ENCODE data around the gene SMIM33. TPM values are rescaled to one million over a fixed set of nuclear protein-coding genes. Genes with fewer than 3 reads are reported as not detected.

Gene SMIM33
- total and polyA plus RNA-seq, 5 donors from 2014 or later: 0.08 to 1.9 (median 0.72) TPM

GRCh38 chr5:139458580-139459407 lies 12.0 kb upstream of the SMIM33 start:
- Mint-ChIP-seq H3K4me1 (peaks cover 0 to 79% (median 33%) of the 10 kb centered on the region in 4 donors), H3K36me3 (no peaks in the 10 kb centered on the region), H3K4me3 (peak overlapping the region; percentile 33 to 88 (median 72)), H3K27ac (peak overlapping the region; percentile 91 to 98 (median 97)), H3K9me3 (no peaks in the 10 kb centered on the region), H3K27me3 (no peaks in the 10 kb centered on the region)
- DNase-seq (peak; percentile 67 to 95 (median 85)), ATAC-seq (ENCODE audit: low read depth in 2 of 2) (peak; percentile 100)
- Histone ChIP-seq H3K27me3 (ENCODE audit: control insufficient read depth, insufficient read depth, low read length) (no peaks in the 10 kb centered on the region), H3K4me3 (ENCODE audit: low read depth, low read length) (peak overlapping the region; percentile 43), H3K4me1 (ENCODE audit: control insufficient read depth, insufficient read depth, low read length, poor library complexity, severe bottlenecking) (peaks cover 39% of the 10 kb centered on the region), H3K27ac (ENCODE audit: insufficient read depth, low read length, poor library complexity, severe bottlenecking) (peak overlapping the region; percentile 87), H3K36me3 (ENCODE audit: control insufficient read depth, insufficient read depth, low read length) (no peaks in the 10 kb centered on the region), H3K9me3 (ENCODE audit: control insufficient read depth in 2 of 2, low read length in 2 of 2) (no peaks in the 10 kb centered on the region)

DNA sequence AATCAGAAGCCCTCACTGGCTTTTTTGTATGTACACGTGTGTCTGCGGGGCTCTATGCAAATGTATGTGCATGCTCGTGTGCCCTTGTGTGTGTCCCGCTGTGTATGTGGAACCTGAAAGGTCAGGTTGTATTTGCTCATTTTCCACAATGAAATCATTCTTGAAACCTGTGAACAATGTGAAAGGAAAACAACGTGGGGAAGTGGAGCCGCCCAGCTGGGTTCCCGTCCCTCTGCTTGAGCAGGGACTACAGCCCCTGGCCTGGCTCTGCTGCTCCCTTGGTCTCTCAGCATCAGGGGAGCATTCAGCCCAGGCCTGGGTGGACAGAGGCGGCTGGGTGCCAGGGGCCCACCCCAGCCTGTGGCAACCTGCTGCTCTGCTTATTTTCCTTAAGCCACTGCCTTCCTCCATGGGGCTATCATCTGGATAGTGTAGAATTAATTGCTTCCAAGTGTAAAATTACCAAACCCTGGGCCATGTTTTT lies 11.3 kb upstream of the SMIM33 start:
- Mint-ChIP-seq H3K9me3 (no peaks in the 10 kb centered on the region), H3K4me3 (peak overlapping the region; percentile 40 to 88 (median 72)), H3K27me3 (no peaks in the 10 kb centered on the region), H3K27ac (peak overlapping the region; percentile 91 to 98 (median 97)), H3K36me3 (no peaks in the 10 kb centered on the region), H3K4me1 (peaks cover 0 to 72% (median 35%) of the 10 kb centered on the region in 4 donors)
- H3K27ac ChIP-seq (ENCODE audit: insufficient read depth, low read length, poor library complexity, severe bottlenecking): peak overlapping the region; percentile 87
- ATAC-seq (ENCODE audit: low read depth in 2 of 2): no peak
- peak overlapping the region; percentile 43 for H3K4me3 ChIP-seq (ENCODE audit: low read depth, low read length)
- DNase-seq: peak in 1 of 3 donors; percentile 49
- no peaks in the 10 kb centered on the region for H3K36me3 ChIP-seq (ENCODE audit: control insufficient read depth, insufficient read depth, low read length)
- H3K27me3 ChIP-seq (ENCODE audit: control insufficient read depth, insufficient read depth, low read length): no peaks in the 10 kb centered on the region
- no peaks in the 10 kb centered on the region for H3K9me3 ChIP-seq (ENCODE audit: control insufficient read depth in 2 of 2, low read length in 2 of 2)
- peaks cover 39% of the 10 kb centered on the region for H3K4me1 ChIP-seq (ENCODE audit: control insufficient read depth, insufficient read depth, low read length, poor library complexity, severe bottlenecking)

DNA sequence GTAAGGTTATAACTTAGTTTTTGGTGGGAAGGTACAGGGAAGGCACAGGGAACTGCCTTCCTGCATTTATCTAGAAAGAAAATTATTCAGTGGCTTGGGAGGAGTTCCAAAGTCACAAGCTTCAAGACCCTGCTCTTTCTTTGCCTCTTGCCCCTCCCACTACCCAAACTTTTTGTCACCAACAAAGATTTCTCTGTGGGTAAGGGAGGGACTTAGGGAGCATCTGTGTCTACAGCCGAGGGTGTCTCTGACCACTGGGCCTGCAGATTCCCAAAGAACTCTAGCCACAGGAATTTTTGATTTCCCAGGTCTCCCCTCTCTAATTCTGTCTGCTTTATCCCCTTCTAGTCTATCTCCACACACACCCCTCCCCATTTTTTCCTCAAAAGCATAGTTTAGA lies 10.3 kb upstream of the SMIM33 start:
- Histone ChIP-seq H3K4me1 (ENCODE audit: control insufficient read depth, insufficient read depth, low read length, poor library complexity, severe bottlenecking) (peaks cover 39% of the 10 kb centered on the region), H3K9me3 (ENCODE audit: control insufficient read depth in 2 of 2, low read length in 2 of 2) (no peaks in the 10 kb centered on the region), H3K4me3 (ENCODE audit: low read depth, low read length) (no peak overlapping the region), H3K27me3 (ENCODE audit: control insufficient read depth, insufficient read depth, low read length) (no peaks in the 10 kb centered on the region), H3K27ac (ENCODE audit: insufficient read depth, low read length, poor library complexity, severe bottlenecking) (no peak overlapping the region), H3K36me3 (ENCODE audit: control insufficient read depth, insufficient read depth, low read length) (no peaks in the 10 kb centered on the region)
- DNase-seq (no peak), ATAC-seq (ENCODE audit: low read depth in 2 of 2) (no peak)
- H3K9me3 Mint-ChIP-seq: no peaks in the 10 kb centered on the region
- H3K36me3 Mint-ChIP-seq: no peaks in the 10 kb centered on the region
- H3K4me3 Mint-ChIP-seq: peak overlapping the region in 3 of 4 donors; percentile 21 to 71 (median 43)
- peak overlapping the region; percentile 34 to 97 (median 76) for H3K27ac Mint-ChIP-seq
- peaks cover 0 to 62% (median 34%) of the 10 kb centered on the region in 4 donors for H3K4me1 Mint-ChIP-seq
- H3K27me3 Mint-ChIP-seq: no peaks in the 10 kb centered on the region

DNA sequence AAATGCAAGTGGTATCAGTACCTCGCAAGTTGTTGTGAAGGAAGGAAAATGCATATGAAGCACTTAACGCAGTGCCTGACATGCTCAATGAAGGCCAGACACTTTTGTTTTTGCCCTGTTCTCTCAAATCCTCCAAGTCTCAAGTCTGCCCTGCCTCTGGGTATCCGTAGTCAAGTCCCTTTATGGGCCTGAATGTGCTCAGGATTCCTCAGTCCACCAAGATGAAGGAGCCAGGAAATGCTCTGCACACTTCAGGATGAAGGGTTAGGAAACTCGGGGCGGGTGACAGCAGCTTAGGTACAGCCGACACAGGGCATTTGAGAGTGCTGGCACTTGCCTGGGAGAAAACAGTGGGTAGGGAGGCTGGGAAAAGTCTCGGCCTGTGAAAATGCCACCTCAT lies 9.6 kb upstream of the SMIM33 start:
- H3K4me3 Mint-ChIP-seq: peak overlapping the region in 2 of 4 donors; percentile 33 to 71
- H3K4me1 Mint-ChIP-seq: peaks cover 0 to 59% (median 34%) of the 10 kb centered on the region in 4 donors
- no peak for ATAC-seq (ENCODE audit: low read depth in 2 of 2)
- no peaks in the 10 kb centered on the region for H3K27me3 Mint-ChIP-seq
- no peaks in the 10 kb centered on the region for H3K9me3 ChIP-seq (ENCODE audit: control insufficient read depth in 2 of 2, low read length in 2 of 2)
- H3K27ac ChIP-seq (ENCODE audit: insufficient read depth, low read length, poor library complexity, severe bottlenecking): peak overlapping the region; percentile 6
- no peaks in the 10 kb centered on the region for H3K36me3 Mint-ChIP-seq
- no peak for DNase-seq
- H3K4me3 ChIP-seq (ENCODE audit: low read depth, low read length): no peak overlapping the region
- H3K27ac Mint-ChIP-seq: peak overlapping the region in 2 of 3 donors; percentile 76 to 97
- peaks cover 39% of the 10 kb centered on the region for H3K4me1 ChIP-seq (ENCODE audit: control insufficient read depth, insufficient read depth, low read length, poor library complexity, severe bottlenecking)
- H3K27me3 ChIP-seq (ENCODE audit: control insufficient read depth, insufficient read depth, low read length): no peaks in the 10 kb centered on the region
- no peaks in the 10 kb centered on the region for H3K36me3 ChIP-seq (ENCODE audit: control insufficient read depth, insufficient read depth, low read length)
- no peaks in the 10 kb centered on the region for H3K9me3 Mint-ChIP-seq

DNA sequence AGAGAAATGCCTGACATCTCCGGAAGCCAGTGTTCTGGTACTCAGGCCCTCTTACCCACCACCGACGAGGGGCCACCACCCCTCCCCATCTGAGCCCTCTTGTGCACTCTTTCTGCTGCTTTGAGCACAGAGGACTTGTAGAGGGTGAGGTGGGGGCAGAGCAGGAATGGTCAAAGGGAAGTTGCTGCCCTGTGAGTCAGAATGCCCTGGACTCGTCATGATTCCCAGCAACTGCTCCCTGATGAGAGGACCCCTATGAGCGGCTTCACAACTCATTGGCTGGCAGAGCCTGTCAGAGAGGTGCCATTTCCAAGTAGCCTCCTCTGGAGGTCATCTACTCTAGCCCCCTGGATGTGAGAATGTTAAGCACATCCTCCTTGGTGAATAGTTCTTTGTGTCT lies 9.1 kb upstream of the SMIM33 start:
- Histone ChIP-seq H3K4me1 (ENCODE audit: control insufficient read depth, insufficient read depth, low read length, poor library complexity, severe bottlenecking) (peaks cover 39% of the 10 kb centered on the region), H3K36me3 (ENCODE audit: control insufficient read depth, insufficient read depth, low read length) (no peaks in the 10 kb centered on the region), H3K27ac (ENCODE audit: insufficient read depth, low read length, poor library complexity, severe bottlenecking) (no peak overlapping the region), H3K9me3 (ENCODE audit: control insufficient read depth in 2 of 2, low read length in 2 of 2) (no peaks in the 10 kb centered on the region), H3K27me3 (ENCODE audit: control insufficient read depth, insufficient read depth, low read length) (no peaks in the 10 kb centered on the region), H3K4me3 (ENCODE audit: low read depth, low read length) (no peak overlapping the region)
- Mint-ChIP-seq H3K27ac (peak overlapping the region in 1 of 3 donors; percentile 20), H3K27me3 (no peaks in the 10 kb centered on the region), H3K4me1 (peaks cover 0 to 55% (median 30%) of the 10 kb centered on the region in 4 donors), H3K9me3 (no peaks in the 10 kb centered on the region), H3K36me3 (no peaks in the 10 kb centered on the region), H3K4me3 (peak overlapping the region in 1 of 4 donors; percentile 71)
- ATAC-seq (ENCODE audit: low read depth in 2 of 2) (no peak), DNase-seq (no peak)

DNA sequence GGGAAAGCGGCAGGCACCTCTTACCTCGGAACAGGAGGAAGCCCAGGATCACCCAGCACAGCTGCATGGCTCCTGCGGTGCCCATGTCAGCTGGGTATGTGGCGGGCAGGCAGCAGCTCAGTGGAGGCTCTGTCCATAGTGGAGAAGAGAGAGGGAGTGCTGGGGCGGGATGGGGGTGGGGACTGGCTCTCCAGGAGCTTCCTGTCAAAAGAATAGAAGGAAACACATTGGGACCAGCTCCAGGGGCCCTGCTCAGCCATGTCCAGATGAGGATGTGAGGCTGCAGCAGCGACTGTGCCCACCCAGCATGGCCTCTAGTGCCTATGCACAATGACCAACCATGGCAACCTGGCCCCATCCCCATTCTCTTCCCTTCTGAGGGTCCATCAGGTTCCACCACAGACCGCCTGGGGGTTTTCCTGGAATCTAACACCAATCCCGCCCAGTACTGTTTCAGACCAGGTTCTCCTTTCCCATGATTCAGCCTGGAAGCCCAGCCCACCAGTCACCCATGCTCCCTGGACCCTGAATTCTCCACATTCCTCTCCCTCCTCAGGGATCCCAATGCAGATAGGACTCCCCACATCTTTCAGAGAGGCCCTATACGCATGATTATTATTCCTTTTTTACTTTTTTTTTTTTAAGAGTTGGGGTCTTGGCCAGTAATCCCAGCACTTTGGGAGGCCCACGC lies 8.1 kb upstream of the SMIM33 start, which contains the start of gene ECSCR:
ECSCR (minus strand) TSS at position 158 of the 691 bp plus-strand sequence; CDS start at position 85, 73 bp downstream.
- Mint-ChIP-seq H3K27me3 (no peaks in the 10 kb centered on the region), H3K36me3 (no peaks in the 10 kb centered on the region), H3K27ac (peak within 1 kb of the TSS in 1 of 3 donors; percentile 20), H3K9me3 (no peaks in the 10 kb centered on the region), H3K4me3 (peak within 1 kb of the TSS in 1 of 4 donors; percentile 71), H3K4me1 (peaks cover 0 to 45% (median 26%) of the 10 kb centered on the region in 4 donors)
- H3K4me1 ChIP-seq (ENCODE audit: control insufficient read depth, insufficient read depth, low read length, poor library complexity, severe bottlenecking): peaks cover 31% of the 10 kb centered on the region
- ATAC-seq (ENCODE audit: low read depth in 2 of 2) (no peak), DNase-seq (no peak)
- no peak within 1 kb of the TSS for H3K4me3 ChIP-seq (ENCODE audit: low read depth, low read length)
- H3K27ac ChIP-seq (ENCODE audit: insufficient read depth, low read length, poor library complexity, severe bottlenecking): no peak within 1 kb of the TSS
- H3K27me3 ChIP-seq (ENCODE audit: control insufficient read depth, insufficient read depth, low read length): no peaks in the 10 kb centered on the region
- no peaks in the 10 kb centered on the region for H3K9me3 ChIP-seq (ENCODE audit: control insufficient read depth in 2 of 2, low read length in 2 of 2)
- no peaks in the 10 kb centered on the region for H3K36me3 ChIP-seq (ENCODE audit: control insufficient read depth, insufficient read depth, low read length)

GRCh38 chr5:139468421-139468931 lies 2.3 kb upstream of the SMIM33 start:
- H3K27me3 Mint-ChIP-seq: no peaks in the 10 kb centered on the region
- H3K4me1 ChIP-seq (ENCODE audit: control insufficient read depth, insufficient read depth, low read length, poor library complexity, severe bottlenecking): peaks cover 50% of the 10 kb centered on the region
- H3K4me1 Mint-ChIP-seq: peaks cover 14 to 56% (median 36%) of the 10 kb centered on the region in 4 donors
- no peaks in the 10 kb centered on the region for H3K9me3 Mint-ChIP-seq
- no peak overlapping the region for H3K27ac ChIP-seq (ENCODE audit: insufficient read depth, low read length, poor library complexity, severe bottlenecking)
- H3K36me3 ChIP-seq (ENCODE audit: control insufficient read depth, insufficient read depth, low read length): no peaks in the 10 kb centered on the region
- no peaks in the 10 kb centered on the region for H3K27me3 ChIP-seq (ENCODE audit: control insufficient read depth, insufficient read depth, low read length)
- ATAC-seq (ENCODE audit: low read depth in 2 of 2): no peak
- peak overlapping the region; percentile 1 to 87 (median 58) for H3K4me3 Mint-ChIP-seq
- peak overlapping the region; percentile 9 to 96 (median 93) for H3K27ac Mint-ChIP-seq
- no peaks in the 10 kb centered on the region for H3K9me3 ChIP-seq (ENCODE audit: control insufficient read depth in 2 of 2, low read length in 2 of 2)
- H3K4me3 ChIP-seq (ENCODE audit: low read depth, low read length): no peak overlapping the region
- no peak for DNase-seq
- H3K36me3 Mint-ChIP-seq: no peaks in the 10 kb centered on the region
